HG02798 (cell line): ENCODE measurements around the gene DSEL.

Experiments
- ATAC-seq: cut with Tn5 transposase; IDR thresholded peaks from one replicate; pipeline ENCODE4 v1.9.1; 2021; ENCODE audit warnings: mild to moderate bottlenecking; ENCODE audit not compliant: unreplicated experiment, poor library complexity

Gene DSEL

GRCh38 chr18:67516539-67517443 lies at the start of gene DSEL:
Gene DSEL (minus strand): TSS chr18:67516720. CDS start chr18:67514608, 2,112 bp downstream.
- ATAC-seq, result peak; percentile 98

- no peak for ATAC-seq
These were observed 36.9 kb upstream of the DSEL start for GRCh38 chr18:67553437-67553836.

GRCh38 chr18:67550872-67551520 lies 34.5 kb upstream of the DSEL start:
- no peak for ATAC-seq

GRCh38 chr18:67549946-67550345 lies 33.4 kb upstream of the DSEL start:
- ATAC-seq, result no peak

- no peak for ATAC-seq
These were observed 29.2 kb upstream of the DSEL start for GRCh38 chr18:67545681-67546080.

- ATAC-seq, result no peak
These were observed 24.0 kb upstream of the DSEL start for GRCh38 chr18:67540559-67540958.

GRCh38 chr18:67531929-67532328 lies 15.4 kb upstream of the DSEL start:
- no peak for ATAC-seq

GRCh38 chr18:67525328-67526099 lies 9.0 kb upstream of the DSEL start:
- ATAC-seq, result no peak

- no peak for ATAC-seq
These were observed 3.9 kb upstream of the DSEL start for GRCh38 chr18:67520351-67520921.

- ATAC-seq, result no peak
These were observed 3.1 kb upstream of the DSEL start for GRCh38 chr18:67519592-67519991.

GRCh38 chr18:67518566-67518965 lies 2.0 kb upstream of the DSEL start:
- ATAC-seq, result no peak

GRCh38 chr18:67517444-67517765 lies 885 bp upstream of the DSEL start:
- ATAC-seq, result no peak

- ATAC-seq, result peak; percentile 25
These were observed 480 bp downstream of the DSEL start for GRCh38 chr18:67515942-67516538.

GRCh38 chr18:67514901-67515540 lies 1.5 kb downstream of the DSEL start:
- no peak for ATAC-seq

GRCh38 chr18:67514465-67514864 lies 2.1 kb downstream of the DSEL start:
- ATAC-seq, result no peak

- no peak for ATAC-seq
These were observed 3.2 kb downstream of the DSEL start for GRCh38 chr18:67513280-67513679.

- no peak for ATAC-seq
These were observed 4.7 kb downstream of the DSEL start for GRCh38 chr18:67511840-67512239.

- ATAC-seq, result no peak
These were observed 5.7 kb downstream of the DSEL start for GRCh38 chr18:67510831-67511230.

GRCh38 chr18:67509741-67510391 lies 6.7 kb downstream of the DSEL start:
- ATAC-seq, result no peak
